Mucosa of gallbladder (tissue), 1 donor: ENCODE measurements around the gene VKORC1L1. TPM values are rescaled to one million over a fixed set of nuclear protein-coding genes. Genes with fewer than 3 reads are reported as not detected.
"Not testable (repeated sequence)": the region's sequence is repeated elsewhere in the genome, so short reads cannot be mapped to it uniquely, and the experiment has no call there.

Experiments used
- DNase-seq: peaks from one replicate; pipeline ENCODE4 v3.0.0-alpha.2; 2020; ENCODE audit warnings: low spot score
- total RNA-seq: library from RNA; stranded (reverse); gene quantifications from one replicate; pipeline ENCODE4 v1.2.1, GENCODE V29; 2021
- donor health status: DM: no; HTN: no; CAD: no.

VKORC1L1 gene
- total RNA-seq = 19.6 TPM

GRCh38 chr7:65872776-65873581 is at the start of gene VKORC1L1:
VKORC1L1 (plus strand) TSS chr7:65873074; CDS start chr7:65873372, 298 bp downstream.
- peak; percentile 96 for DNase-seq

GRCh38 chr7:65827366-65827765 is 45.5 kb upstream of the VKORC1L1 start:
- no peak for DNase-seq

GRCh38 chr7:65832281-65832680 is 40.6 kb upstream of the VKORC1L1 start:
- DNase-seq = peak; percentile 25

- not testable (repeated sequence) for DNase-seq
Observed at GRCh38 chr7:65836684-65837083, 36.2 kb upstream of the VKORC1L1 start.

GRCh38 chr7:65837541-65837956 is 35.3 kb upstream of the VKORC1L1 start:
- DNase-seq = not testable (repeated sequence)

GRCh38 chr7:65839846-65840245 is 33.0 kb upstream of the VKORC1L1 start:
- no peak for DNase-seq

GRCh38 chr7:65840446-65840845 is 32.4 kb upstream of the VKORC1L1 start:
- peak; percentile 11 for DNase-seq

GRCh38 chr7:65843616-65844015 is 29.3 kb upstream of the VKORC1L1 start:
- DNase-seq = not testable (repeated sequence)

GRCh38 chr7:65846008-65846570 is 26.8 kb upstream of the VKORC1L1 start:
- no peak for DNase-seq

- not testable (repeated sequence) for DNase-seq
Observed at GRCh38 chr7:65853426-65853825, 19.4 kb upstream of the VKORC1L1 start.

- not testable (repeated sequence) for DNase-seq
Observed at GRCh38 chr7:65853892-65854291, 19.0 kb upstream of the VKORC1L1 start.

GRCh38 chr7:65857321-65857894 is 15.5 kb upstream of the VKORC1L1 start:
- not testable (repeated sequence) for DNase-seq

- not testable (repeated sequence) for DNase-seq
Observed at GRCh38 chr7:65858660-65859059, 14.2 kb upstream of the VKORC1L1 start.

GRCh38 chr7:65866244-65866643 is 6.6 kb upstream of the VKORC1L1 start:
- DNase-seq = not testable (repeated sequence)

GRCh38 chr7:65867681-65868080 is 5.2 kb upstream of the VKORC1L1 start:
- not testable (repeated sequence) for DNase-seq

- DNase-seq = not testable (repeated sequence)
Observed at GRCh38 chr7:65869312-65869711, 3.6 kb upstream of the VKORC1L1 start.

- not testable (repeated sequence) for DNase-seq
Observed at GRCh38 chr7:65871451-65871850, 1.4 kb upstream of the VKORC1L1 start.

- DNase-seq = not testable (repeated sequence)
Observed at GRCh38 chr7:65873582-65874193, 814 bp downstream of the VKORC1L1 start.

- not testable (repeated sequence) for DNase-seq
Observed at GRCh38 chr7:65875715-65876114, 2.8 kb downstream of the VKORC1L1 start.

- not testable (repeated sequence) for DNase-seq
Observed at GRCh38 chr7:65879292-65880153, 6.6 kb downstream of the VKORC1L1 start.

- DNase-seq = not testable (repeated sequence)
Observed at GRCh38 chr7:65880242-65880641, 7.4 kb downstream of the VKORC1L1 start.
